Smooth muscle cell (in vitro differentiated cells): ENCODE data around the gene CPHXL. TPM values are rescaled to one million over a fixed set of nuclear protein-coding genes. Genes with fewer than 3 reads are reported as not detected.

Experiments
- DNase-seq: peaks from one replicate; lab custom pipeline; 2025; ENCODE audit not compliant: unreplicated experiment; lab: John Stamatoyannopoulos, UW
- H2AFZ ChIP-seq: fragments of 200-600 bp; sonication (generic); 2 replicates; pipeline ENCODE4 v1.6.0; 2016; ENCODE audit warnings: antibody characterized with exemption, low read depth, mild to moderate bottlenecking
- H3F3A ChIP-seq: fragments of 200-600 bp; sonication (generic); 2 replicates; pipeline ENCODE4 v1.6.0; 2017; ENCODE audit warnings: antibody characterized with exemption, low read depth
- H3K27ac ChIP-seq: fragments of 200-600 bp; sonication (generic); 2 replicates; pipeline ENCODE4 v1.5.1; 2016; ENCODE audit warnings: low read depth, mild to moderate bottlenecking
- H3K27me3 ChIP-seq: fragments of 200-600 bp; sonication (generic); 2 replicates; pipeline ENCODE4 v1.6.1; 2016; ENCODE audit warnings: low read depth, mild to moderate bottlenecking
- H3K36me3 ChIP-seq: fragments of 200-600 bp; sonication (generic); 2 replicates; pipeline ENCODE4 v1.5.1; 2016; ENCODE audit warnings: low read depth
- H3K4me1 ChIP-seq: fragments of 200-600 bp; sonication (generic); 2 replicates; pipeline ENCODE4 v1.5.1; 2016; ENCODE audit warnings: low read depth
- H3K4me2 ChIP-seq: fragments of 200-600 bp; sonication (generic); 2 replicates; pipeline ENCODE4 v1.6.0; 2016; ENCODE audit warnings: mild to moderate bottlenecking
- H3K4me3 ChIP-seq: fragments of 200-600 bp; sonication (generic); 2 replicates; pipeline ENCODE4 v1.5.1; 2016; ENCODE audit warnings: mild to moderate bottlenecking
- H3K79me2 ChIP-seq: fragments of 200-600 bp; sonication (generic); 2 replicates; pipeline ENCODE4 v1.6.0; 2016; ENCODE audit warnings: low read depth, mild to moderate bottlenecking
- H3K9ac ChIP-seq: fragments of 200-600 bp; sonication (generic); 2 replicates; pipeline ENCODE4 v1.6.0; 2016; ENCODE audit warnings: low read depth
- H3K9me3 ChIP-seq: fragments of 200-600 bp; sonication (generic); replicated peaks from 2 replicates; pipeline ENCODE4 v1.5.1; 2016; ENCODE audit warnings: low read depth
- H4K20me1 ChIP-seq: fragments of 200-600 bp; sonication (generic); 2 replicates; pipeline ENCODE4 v1.6.0; 2016; ENCODE audit warnings: low read depth
- WGBS: methylation state at CpG from one replicate; pipeline ENCODE4 v1.1.7; 2016; ENCODE audit warnings: low lambda C conversion rate; 5-methylcytosine and 5-hydroxymethylcytosine counted together
- polyA plus RNA-seq: library from polyadenylated mRNA; unstranded; fragments of >200 nt; fragmentation: Nextera tagmentation; extraction: Ambion mirVana; gene quantifications from 2 replicates; pipeline ENCODE4 v1.2.1, GENCODE V29; 2016
- total RNA-seq: library from RNA; depleted of rRNA; stranded (reverse); fragments of >200 nt; gene quantifications from 2 replicates; pipeline ENCODE4 v1.2.3, GENCODE V29; 2014
- TF ChIP-seq, protein P1 (sequence below): fragments of 200-600 bp; sonication (generic); IDR thresholded peaks from 2 replicates; pipeline ENCODE4 v1.5.1; 2017; ENCODE audit warnings: borderline replicate concordance, mild to moderate bottlenecking, antibody characterized with exemption; ENCODE audit not compliant: insufficient read depth, poor library complexity, severe bottlenecking

CPHXL gene
- total and polyA plus RNA-seq, 2 experiments from 2014 or later: not detected

- peaks cover 19% of the 10 kb centered on the region for H3K4me1 ChIP-seq
- peak overlapping the region; percentile 32 for H3K27ac ChIP-seq
- H3K4me3 ChIP-seq: no peak overlapping the region
- WGBS: 39% methylated on average over 6 of the region's 6 CpGs
- peaks cover 6% of the 10 kb centered on the region for H4K20me1 ChIP-seq
- H3K9me3 ChIP-seq: no peaks in the 10 kb centered on the region
- H3K4me2 ChIP-seq: peak overlapping the region; percentile 70
- H3K9ac ChIP-seq: no peak overlapping the region
- no peak overlapping the region for H2AFZ ChIP-seq
- no peaks in the 10 kb centered on the region for H3K79me2 ChIP-seq
- no peak for DNase-seq
- H3F3A ChIP-seq: peaks cover 20% of the 10 kb centered on the region
- no peaks in the 10 kb centered on the region for H3K27me3 ChIP-seq
- TF ChIP-seq, protein P1, sequence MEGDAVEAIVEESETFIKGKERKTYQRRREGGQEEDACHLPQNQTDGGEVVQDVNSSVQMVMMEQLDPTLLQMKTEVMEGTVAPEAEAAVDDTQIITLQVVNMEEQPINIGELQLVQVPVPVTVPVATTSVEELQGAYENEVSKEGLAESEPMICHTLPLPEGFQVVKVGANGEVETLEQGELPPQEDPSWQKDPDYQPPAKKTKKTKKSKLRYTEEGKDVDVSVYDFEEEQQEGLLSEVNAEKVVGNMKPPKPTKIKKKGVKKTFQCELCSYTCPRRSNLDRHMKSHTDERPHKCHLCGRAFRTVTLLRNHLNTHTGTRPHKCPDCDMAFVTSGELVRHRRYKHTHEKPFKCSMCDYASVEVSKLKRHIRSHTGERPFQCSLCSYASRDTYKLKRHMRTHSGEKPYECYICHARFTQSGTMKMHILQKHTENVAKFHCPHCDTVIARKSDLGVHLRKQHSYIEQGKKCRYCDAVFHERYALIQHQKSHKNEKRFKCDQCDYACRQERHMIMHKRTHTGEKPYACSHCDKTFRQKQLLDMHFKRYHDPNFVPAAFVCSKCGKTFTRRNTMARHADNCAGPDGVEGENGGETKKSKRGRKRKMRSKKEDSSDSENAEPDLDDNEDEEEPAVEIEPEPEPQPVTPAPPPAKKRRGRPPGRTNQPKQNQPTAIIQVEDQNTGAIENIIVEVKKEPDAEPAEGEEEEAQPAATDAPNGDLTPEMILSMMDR: no peak
- no peaks in the 10 kb centered on the region for H3K36me3 ChIP-seq
Observed at GRCh38 chr16:75733305-75734211, 7.3 kb upstream of the CPHXL start.

GRCh38 chr16:75732871-75733270 lies 6.6 kb upstream of the CPHXL start:
- H3K27me3 ChIP-seq: no peaks in the 10 kb centered on the region
- 37% methylated on average over 2 of the region's 2 CpGs for WGBS
- peaks cover 19% of the 10 kb centered on the region for H3K4me1 ChIP-seq
- TF ChIP-seq, protein P1: no peak
- H3F3A ChIP-seq: peaks cover 20% of the 10 kb centered on the region
- H3K79me2 ChIP-seq: no peaks in the 10 kb centered on the region
- H3K4me2 ChIP-seq: peak overlapping the region; percentile 70
- no peak for DNase-seq
- H3K9ac ChIP-seq: no peak overlapping the region
- peaks cover 6% of the 10 kb centered on the region for H4K20me1 ChIP-seq
- H3K36me3 ChIP-seq: no peaks in the 10 kb centered on the region
- H3K4me3 ChIP-seq: no peak overlapping the region
- H2AFZ ChIP-seq: no peak overlapping the region
- H3K27ac ChIP-seq: no peak overlapping the region
- H3K9me3 ChIP-seq: no peaks in the 10 kb centered on the region

DNA sequence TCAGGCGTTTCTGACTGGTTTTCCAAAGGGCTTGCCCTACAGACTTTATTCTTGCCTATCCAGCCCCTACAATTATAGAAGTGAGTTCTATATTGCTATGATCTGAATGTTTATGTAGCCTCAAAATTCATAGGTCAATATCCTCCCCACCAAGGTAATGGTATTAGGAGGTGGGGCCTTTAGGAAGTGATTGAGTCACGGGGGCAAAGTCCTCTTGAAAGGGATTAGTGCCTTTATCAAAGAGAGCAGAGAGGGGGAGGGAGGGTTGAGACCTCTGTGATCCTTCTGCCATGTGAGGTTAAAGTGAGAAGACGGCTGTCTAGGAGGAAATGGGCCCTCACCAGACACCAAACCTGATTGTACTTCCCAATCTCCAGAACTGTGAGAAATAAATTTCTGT lies 931 bp upstream of the CPHXL start:
- Histone ChIP-seq H3K9me3 (no peaks in the 10 kb centered on the region), H3K4me1 (no peaks in the 10 kb centered on the region), H3K79me2 (no peaks in the 10 kb centered on the region), H3K4me3 (no peak overlapping the region), H3K9ac (no peak overlapping the region), H3K27me3 (no peaks in the 10 kb centered on the region), H3K36me3 (no peaks in the 10 kb centered on the region), H3K27ac (no peak overlapping the region), H3K4me2 (no peak overlapping the region), H2AFZ (no peak overlapping the region), H3F3A (peaks cover under 1% of the 10 kb centered on the region), H4K20me1 (no peaks in the 10 kb centered on the region)
- TF ChIP-seq, protein P1: no peak
- DNase-seq: no peak
- WGBS: 55% methylated on average over 3 of the region's 3 CpGs
